ENCODE measurements around the gene TMEM231.

DNA sequence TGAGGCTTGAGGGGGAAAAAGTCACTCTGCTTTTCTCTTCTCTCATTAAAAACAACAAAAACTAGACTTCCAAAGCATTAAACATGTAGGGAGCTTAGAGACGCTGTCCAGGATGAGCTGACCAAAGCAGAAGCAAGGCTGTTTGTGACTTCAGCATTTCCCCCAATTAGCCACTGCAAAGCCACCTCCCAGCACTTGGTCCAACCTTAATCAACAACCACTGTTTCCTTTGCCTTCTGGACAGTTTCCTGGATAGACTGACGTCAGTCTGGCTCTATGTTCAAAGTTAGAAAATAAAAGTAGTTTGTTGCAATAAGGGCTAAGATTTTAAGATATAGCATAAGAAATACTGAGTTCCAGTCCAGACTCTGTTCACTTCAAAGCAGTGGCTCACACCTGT, 3.1 kb downstream of the TMEM231 start:
- no peak for TF ChIP-seq TCF7L2 (IDR thresholded peaks at IDR 0.05; ENCODE audit: low read depth, low read length)
- TF ChIP-seq, protein P1, sequence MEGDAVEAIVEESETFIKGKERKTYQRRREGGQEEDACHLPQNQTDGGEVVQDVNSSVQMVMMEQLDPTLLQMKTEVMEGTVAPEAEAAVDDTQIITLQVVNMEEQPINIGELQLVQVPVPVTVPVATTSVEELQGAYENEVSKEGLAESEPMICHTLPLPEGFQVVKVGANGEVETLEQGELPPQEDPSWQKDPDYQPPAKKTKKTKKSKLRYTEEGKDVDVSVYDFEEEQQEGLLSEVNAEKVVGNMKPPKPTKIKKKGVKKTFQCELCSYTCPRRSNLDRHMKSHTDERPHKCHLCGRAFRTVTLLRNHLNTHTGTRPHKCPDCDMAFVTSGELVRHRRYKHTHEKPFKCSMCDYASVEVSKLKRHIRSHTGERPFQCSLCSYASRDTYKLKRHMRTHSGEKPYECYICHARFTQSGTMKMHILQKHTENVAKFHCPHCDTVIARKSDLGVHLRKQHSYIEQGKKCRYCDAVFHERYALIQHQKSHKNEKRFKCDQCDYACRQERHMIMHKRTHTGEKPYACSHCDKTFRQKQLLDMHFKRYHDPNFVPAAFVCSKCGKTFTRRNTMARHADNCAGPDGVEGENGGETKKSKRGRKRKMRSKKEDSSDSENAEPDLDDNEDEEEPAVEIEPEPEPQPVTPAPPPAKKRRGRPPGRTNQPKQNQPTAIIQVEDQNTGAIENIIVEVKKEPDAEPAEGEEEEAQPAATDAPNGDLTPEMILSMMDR (IDR thresholded peaks at IDR 0.05): no peak
- no peak for TF ChIP-seq POLR2AphosphoS5 (IDR thresholded peaks at IDR 0.05; ENCODE audit: low read depth, low read length)
- TF ChIP-seq, protein P2, sequence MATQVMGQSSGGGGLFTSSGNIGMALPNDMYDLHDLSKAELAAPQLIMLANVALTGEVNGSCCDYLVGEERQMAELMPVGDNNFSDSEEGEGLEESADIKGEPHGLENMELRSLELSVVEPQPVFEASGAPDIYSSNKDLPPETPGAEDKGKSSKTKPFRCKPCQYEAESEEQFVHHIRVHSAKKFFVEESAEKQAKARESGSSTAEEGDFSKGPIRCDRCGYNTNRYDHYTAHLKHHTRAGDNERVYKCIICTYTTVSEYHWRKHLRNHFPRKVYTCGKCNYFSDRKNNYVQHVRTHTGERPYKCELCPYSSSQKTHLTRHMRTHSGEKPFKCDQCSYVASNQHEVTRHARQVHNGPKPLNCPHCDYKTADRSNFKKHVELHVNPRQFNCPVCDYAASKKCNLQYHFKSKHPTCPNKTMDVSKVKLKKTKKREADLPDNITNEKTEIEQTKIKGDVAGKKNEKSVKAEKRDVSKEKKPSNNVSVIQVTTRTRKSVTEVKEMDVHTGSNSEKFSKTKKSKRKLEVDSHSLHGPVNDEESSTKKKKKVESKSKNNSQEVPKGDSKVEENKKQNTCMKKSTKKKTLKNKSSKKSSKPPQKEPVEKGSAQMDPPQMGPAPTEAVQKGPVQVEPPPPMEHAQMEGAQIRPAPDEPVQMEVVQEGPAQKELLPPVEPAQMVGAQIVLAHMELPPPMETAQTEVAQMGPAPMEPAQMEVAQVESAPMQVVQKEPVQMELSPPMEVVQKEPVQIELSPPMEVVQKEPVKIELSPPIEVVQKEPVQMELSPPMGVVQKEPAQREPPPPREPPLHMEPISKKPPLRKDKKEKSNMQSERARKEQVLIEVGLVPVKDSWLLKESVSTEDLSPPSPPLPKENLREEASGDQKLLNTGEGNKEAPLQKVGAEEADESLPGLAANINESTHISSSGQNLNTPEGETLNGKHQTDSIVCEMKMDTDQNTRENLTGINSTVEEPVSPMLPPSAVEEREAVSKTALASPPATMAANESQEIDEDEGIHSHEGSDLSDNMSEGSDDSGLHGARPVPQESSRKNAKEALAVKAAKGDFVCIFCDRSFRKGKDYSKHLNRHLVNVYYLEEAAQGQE (IDR thresholded peaks at IDR 0.05; ENCODE audit: insufficient read depth in 1 of 2, low read depth in 2 of 2, low read length in 1 of 2): no peak
- TF ChIP-seq SIN3A (IDR thresholded peaks at IDR 0.05; ENCODE audit: borderline replicate concordance, insufficient read depth, low read depth, low read length): no peak
